SK-N-MC (cell line): Measurements from ENCODE around the gene ACTC1.

Experiments
- EZH2 ChIP-seq: fragments of 200-600 bp; sonication (generic); IDR thresholded peaks from one replicate; pipeline ENCODE4 v1.6.1; 2017; ENCODE audit warnings: antibody characterized with exemption
- POLR2AphosphoS5 ChIP-seq: IDR thresholded peaks from 2 replicates; pipeline ENCODE4 v1.6.1; 2012; ENCODE audit warnings: mild to moderate bottlenecking, low read depth, low read length, borderline replicate concordance

- TF ChIP-seq EZH2 (no peak), POLR2AphosphoS5 (no peak)
Measured at GRCh38 chr15:34773917-34774316, 21.4 kb downstream of the ACTC1 start.
